Psoas muscle (tissue), 8 donors: ENCODE results near the gene WNT7A. TPM values are rescaled to one million over a fixed set of nuclear protein-coding genes. Genes with fewer than 3 reads are reported as not detected.

Experiments used
- ATAC-seq, 4 donors: fragments of 200-7000 bp; cut with Tn5 transposase; one replicate each; pipeline ENCODE4 v1.9.1; 2020; ENCODE audit warnings: moderate library complexity in 3 of 4, mild to moderate bottlenecking in 2 of 4
- DNase-seq, 2 donors: peaks; one replicate each; pipeline ENCODE4 v3.0.0-alpha.2; 2020
- H3K27ac ChIP-seq: fragments of 200-600 bp; one replicate; pipeline ENCODE4 v1.8.0; 2022
- H3K27me3 ChIP-seq, 3 donors: fragments of 200-600 bp in 1 of 3; one replicate each; pipeline versions ENCODE4 v1.6.1 to v1.8.0; 2013 to 2022; ENCODE audit warnings: low read length in 2 of 3, mild to moderate bottlenecking in 2 of 3, moderate library complexity in 1 of 3; ENCODE audit not compliant: insufficient read depth in 3 of 3
- H3K36me3 ChIP-seq, 2 donors: fragments of 200-600 bp in 1 of 2; one replicate each; pipeline versions ENCODE4 v1.6.1 to v1.8.0; 2013 to 2022; ENCODE audit warnings: low read depth in 1 of 2, mild to moderate bottlenecking in 1 of 2, moderate library complexity in 1 of 2; ENCODE audit not compliant: insufficient read depth in 1 of 2
- H3K4me1 ChIP-seq: fragments of 200-600 bp; one replicate; pipeline ENCODE4 v1.8.0; 2022
- H3K4me3 ChIP-seq: fragments of 200-600 bp; one replicate; pipeline ENCODE4 v1.8.0; 2022; ENCODE audit warnings: mild to moderate bottlenecking
- H3K9me3 ChIP-seq: fragments of 200-600 bp; one replicate; pipeline ENCODE4 v1.8.0; 2022
- WGBS, 3 donors: extraction: QIAGEN DNeasy Blood & Tissue Kit; methylation state at CpG; one replicate each; pipeline versions ENCODE4 v1.1.6 to v1.1.7; 2013; 5-methylcytosine and 5-hydroxymethylcytosine counted together
- intact Hi-C, 2 donors: fragments of 100-400 bp; cut with DNase I; formaldehyde crosslinking; loops; one replicate each; pipeline versions ENCODE4 v1.11.0 to v1.14.2; 2022
- polyA plus RNA-seq, 3 donors: library from polyadenylated mRNA; stranded (reverse); fragments of 200-250 nt; gene quantifications; one replicate each; pipeline ENCODE4 v1.2.3, GENCODE V29; 2013
- total RNA-seq, 4 donors: library from RNA; stranded (reverse); fragmentation: NEBNext Ultra II Directional in 2 of 4; extraction: Animal tissue kit (Norgen Biotek cat#: 25700) in 2 of 4; gene quantifications; one replicate each; pipeline versions ENCODE4 v1.2.1 to v1.2.4, GENCODE V29; 2021 to 2023
- TF ChIP-seq, protein P1 (sequence below): fragments of 200-600 bp; IDR thresholded peaks from one replicate; pipeline ENCODE4 v1.8.0; 2022; ENCODE audit warnings: antibody characterized with exemption
- donor health status: healthy with polysubstance abuse.
- donor health status: DM: no; HTN: no; CAD: no; lungs with moderate emphysema.
- donor health status: Bipolar disorder and iron deficiency.
- donor health status: healthy.
- donor health status: DM: yes; HTN: yes; CAD: no.
- donor health status: DM: no; HTN: no; CAD: no.
- donor health status: DM: no; HTN: no; CAD: no.
- donor health status: DM: yes; HTN: yes; CAD: no.

The WNT7A gene
- total and polyA plus RNA-seq, 7 donors: 0.04 TPM; not detected in 6

DNA sequence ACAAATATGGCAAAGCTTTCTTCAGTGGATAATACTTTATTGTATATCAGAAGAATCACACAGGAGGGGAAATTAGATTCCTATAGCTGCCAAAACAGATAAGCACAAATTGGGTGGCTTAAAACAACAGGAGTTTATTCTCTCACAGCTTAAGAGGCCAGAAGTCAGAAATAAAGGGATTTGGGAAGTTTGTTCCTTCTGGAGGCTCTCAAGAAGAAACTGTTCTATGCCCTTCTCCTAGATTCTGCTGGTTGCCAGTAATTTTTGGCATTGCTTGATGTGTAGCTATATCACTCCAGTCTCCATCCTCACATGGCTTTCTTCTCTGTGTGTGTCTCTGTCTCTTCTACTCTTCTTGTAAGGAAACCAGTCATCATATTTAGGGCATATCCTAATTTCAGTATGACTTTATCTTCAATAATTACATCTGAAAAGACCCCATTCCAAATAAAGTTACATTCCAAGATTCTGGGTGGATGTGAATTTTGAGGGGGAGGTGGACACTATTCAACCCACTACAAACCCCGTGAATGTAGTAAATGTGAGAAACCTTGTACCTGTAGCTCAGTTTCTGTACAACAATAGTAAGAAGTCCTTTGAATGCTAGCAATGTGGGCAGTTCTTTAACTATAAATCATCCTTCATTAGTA, 22.2 kb upstream of the WNT7A start:
- peaks cover 0 to 19% (median 0%) of the 10 kb centered on the region in 3 donors for H3K27me3 ChIP-seq
- no peaks in the 10 kb centered on the region for H3K36me3 ChIP-seq
- peaks cover 46% of the 10 kb centered on the region for H3K9me3 ChIP-seq
- ATAC-seq (no peak), DNase-seq (no peak)
- WGBS, 3 donors: 65 to 77% (median 68%) methylated on average over 1 of the region's 1 CpG
- no peak overlapping the region for H3K27ac ChIP-seq
- TF ChIP-seq, protein P1, sequence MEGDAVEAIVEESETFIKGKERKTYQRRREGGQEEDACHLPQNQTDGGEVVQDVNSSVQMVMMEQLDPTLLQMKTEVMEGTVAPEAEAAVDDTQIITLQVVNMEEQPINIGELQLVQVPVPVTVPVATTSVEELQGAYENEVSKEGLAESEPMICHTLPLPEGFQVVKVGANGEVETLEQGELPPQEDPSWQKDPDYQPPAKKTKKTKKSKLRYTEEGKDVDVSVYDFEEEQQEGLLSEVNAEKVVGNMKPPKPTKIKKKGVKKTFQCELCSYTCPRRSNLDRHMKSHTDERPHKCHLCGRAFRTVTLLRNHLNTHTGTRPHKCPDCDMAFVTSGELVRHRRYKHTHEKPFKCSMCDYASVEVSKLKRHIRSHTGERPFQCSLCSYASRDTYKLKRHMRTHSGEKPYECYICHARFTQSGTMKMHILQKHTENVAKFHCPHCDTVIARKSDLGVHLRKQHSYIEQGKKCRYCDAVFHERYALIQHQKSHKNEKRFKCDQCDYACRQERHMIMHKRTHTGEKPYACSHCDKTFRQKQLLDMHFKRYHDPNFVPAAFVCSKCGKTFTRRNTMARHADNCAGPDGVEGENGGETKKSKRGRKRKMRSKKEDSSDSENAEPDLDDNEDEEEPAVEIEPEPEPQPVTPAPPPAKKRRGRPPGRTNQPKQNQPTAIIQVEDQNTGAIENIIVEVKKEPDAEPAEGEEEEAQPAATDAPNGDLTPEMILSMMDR: no peak
- no peak overlapping the region for H3K4me3 ChIP-seq
- intact Hi-C loops: no loop called here
- H3K4me1 ChIP-seq: no peaks in the 10 kb centered on the region

DNA sequence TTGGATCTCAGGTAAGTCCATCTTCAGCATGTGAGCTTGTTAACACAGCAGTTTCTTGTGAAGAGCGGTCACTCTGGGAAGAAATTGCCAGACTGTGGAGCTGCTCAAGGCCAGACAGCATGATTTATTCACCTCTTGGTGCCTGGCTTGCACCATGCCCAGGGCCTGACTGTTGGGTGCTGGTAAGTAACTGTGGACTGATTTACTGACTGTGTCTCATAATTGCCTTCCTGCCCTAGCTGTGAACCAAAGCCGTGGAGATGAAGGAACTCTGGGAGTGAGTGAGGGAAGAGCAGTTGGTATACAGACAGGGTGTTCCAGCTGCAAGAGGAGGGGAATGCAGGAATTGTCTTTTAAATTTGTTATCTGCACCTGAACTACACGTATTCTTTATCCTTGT, 18.5 kb upstream of the WNT7A start:
- H3K36me3 ChIP-seq: no peaks in the 10 kb centered on the region
- H3K27me3 ChIP-seq: peaks cover 0 to 38% (median 0%) of the 10 kb centered on the region in 3 donors
- intact Hi-C loops: loop anchor here (5.0 to 10.0 kb wide), 4 partner anchors 219 to 574 kb away; partner anchors contain the start of gene CHCHD4 (in 1 of the 2)
- 63 to 68% (median 65%) methylated on average over 3 of the region's 3 CpGs for WGBS, 3 donors
- peaks cover 8% of the 10 kb centered on the region for H3K4me1 ChIP-seq
- no peak overlapping the region for H3K4me3 ChIP-seq
- DNase-seq: no peak
- H3K27ac ChIP-seq: no peak overlapping the region
- peaks cover 21% of the 10 kb centered on the region for H3K9me3 ChIP-seq
- TF ChIP-seq, protein P1: no peak
- no peak for ATAC-seq

DNA sequence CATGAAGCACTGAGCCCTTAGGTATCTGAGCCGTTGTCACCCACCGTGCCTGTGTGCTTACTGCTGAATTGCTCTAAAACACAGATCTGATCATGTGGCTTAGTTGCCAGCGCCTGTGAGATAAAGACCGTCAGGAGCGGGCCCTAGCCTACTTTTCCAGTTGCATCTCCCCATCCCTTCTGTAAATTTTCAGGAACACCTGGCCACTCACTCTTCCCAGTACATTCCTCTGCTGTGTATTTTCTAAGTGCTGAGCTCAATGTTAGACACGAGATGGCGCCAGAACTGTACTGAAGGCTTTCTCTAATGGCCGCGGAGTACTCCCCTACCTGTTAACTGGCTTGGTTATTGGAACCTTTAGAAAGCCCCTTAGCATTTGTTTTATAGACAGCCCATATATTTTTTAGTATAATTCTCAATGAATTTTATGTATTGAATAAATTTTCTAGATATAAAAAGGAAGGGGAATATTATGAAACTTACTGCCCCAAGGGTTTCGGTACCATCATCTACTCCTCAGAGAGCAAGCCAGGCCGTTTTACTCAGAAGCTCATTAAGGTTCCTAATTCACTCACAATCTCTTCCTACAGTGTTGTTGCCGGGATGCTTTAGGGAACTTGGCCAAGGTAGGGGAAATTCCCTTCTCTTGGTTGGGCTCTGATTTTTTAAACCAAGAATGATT, 16.7 kb upstream of the WNT7A start:
- peaks cover 4% of the 10 kb centered on the region for H3K9me3 ChIP-seq
- intact Hi-C loops: loop anchor here (5.0 to 10.0 kb wide), 4 partner anchors 221 to 576 kb away; partner anchors contain the start of gene CHCHD4 (in 1 of the 2)
- peaks cover 8% of the 10 kb centered on the region for H3K4me1 ChIP-seq
- H3K27me3 ChIP-seq: peaks cover 0 to 38% (median 0%) of the 10 kb centered on the region in 3 donors
- no peak overlapping the region for H3K27ac ChIP-seq
- TF ChIP-seq, protein P1: peak; percentile 63
- peak overlapping the region; percentile 80 for H3K4me3 ChIP-seq
- WGBS, 3 donors: 14 to 17% (median 15%) methylated on average over 12 of the region's 12 CpGs
- DNase-seq: no peak
- peak in 3 of 4 donors; percentile 71 to 82 (median 73) for ATAC-seq
- no peaks in the 10 kb centered on the region for H3K36me3 ChIP-seq

DNA sequence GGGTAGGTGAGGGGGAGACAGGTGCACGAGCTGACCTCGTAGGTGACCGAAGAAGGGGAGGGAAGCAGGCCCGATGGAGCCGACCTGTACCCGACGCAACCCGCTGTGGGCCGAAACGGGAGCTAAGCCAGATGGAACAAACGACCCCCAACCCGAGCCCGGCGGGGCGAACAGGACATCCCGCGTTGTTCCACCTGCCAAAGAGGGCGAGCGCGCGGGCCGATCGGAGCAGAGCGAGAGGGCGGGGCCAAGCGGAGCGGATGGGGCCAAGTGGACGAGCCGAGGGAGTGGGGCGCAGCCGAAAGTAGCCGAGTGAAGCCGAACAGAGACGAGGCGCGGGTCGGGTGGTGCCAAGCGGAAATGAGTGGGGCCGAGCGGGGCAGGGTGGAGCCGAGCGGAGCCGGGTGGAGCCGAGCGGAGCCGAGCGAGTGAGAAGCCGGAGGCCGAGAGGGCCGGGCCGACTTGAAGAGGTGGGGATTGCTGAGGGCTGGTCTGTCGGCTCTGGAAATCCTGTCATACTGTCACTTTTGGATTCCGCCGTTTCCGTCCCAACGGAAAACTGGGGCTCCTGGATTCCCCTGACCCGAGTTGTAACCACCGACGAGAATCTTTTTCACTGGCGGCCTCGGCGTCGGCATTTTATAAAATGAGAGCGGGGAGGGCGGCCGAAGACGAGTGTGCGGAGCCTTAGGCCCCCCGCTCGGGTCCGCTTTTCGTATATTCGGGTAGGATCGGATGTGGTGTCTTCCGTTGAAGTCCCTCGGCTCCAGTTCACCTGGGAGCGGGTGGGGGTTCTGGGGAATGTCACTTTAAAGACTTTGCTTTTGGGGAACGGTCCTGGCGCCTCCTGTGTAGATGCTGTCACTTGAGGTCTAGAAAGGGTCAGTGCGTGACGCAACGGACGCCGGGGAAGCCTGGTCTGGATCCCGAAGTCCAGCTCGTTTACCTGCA, 15.6 kb upstream of the WNT7A start:
- intact Hi-C loops: loop anchor here (5.0 to 10.0 kb wide), 4 partner anchors 222 to 577 kb away; partner anchors contain the start of gene CHCHD4 (in 1 of the 2)
- TF ChIP-seq, protein P1: no peak
- peak overlapping the region; percentile 27 for H3K27ac ChIP-seq
- peaks cover 0 to 38% (median 0%) of the 10 kb centered on the region in 3 donors for H3K27me3 ChIP-seq
- DNase-seq (peak; percentile 94 to 97), ATAC-seq (peak; percentile 95 to 99 (median 98))
- no peaks in the 10 kb centered on the region for H3K9me3 ChIP-seq
- 0% methylated on average over 86 of the region's 86 CpGs for WGBS, 3 donors
- H3K4me3 ChIP-seq: peak overlapping the region; percentile 80
- peaks cover 8% of the 10 kb centered on the region for H3K4me1 ChIP-seq
- no peaks in the 10 kb centered on the region for H3K36me3 ChIP-seq
